HG03457 (cell line): ENCODE data around the gene RERG.
"Not testable (repeated sequence)": the region's sequence is repeated elsewhere in the genome, so short reads cannot be mapped to it uniquely, and the experiment has no call there.

ENCODE experiments used
- ATAC-seq: cut with Tn5 transposase; IDR thresholded peaks from one replicate; pipeline ENCODE4 v1.9.1; 2021; ENCODE audit warnings: moderate number of reproducible peaks; ENCODE audit not compliant: unreplicated experiment

Gene RERG

GRCh38 chr12:15151161-15152091 lies 69.8 kb downstream of the RERG start:
- no peak for ATAC-seq

GRCh38 chr12:15146585-15146984 lies 74.6 kb downstream of the RERG start:
- no peak for ATAC-seq

DNA sequence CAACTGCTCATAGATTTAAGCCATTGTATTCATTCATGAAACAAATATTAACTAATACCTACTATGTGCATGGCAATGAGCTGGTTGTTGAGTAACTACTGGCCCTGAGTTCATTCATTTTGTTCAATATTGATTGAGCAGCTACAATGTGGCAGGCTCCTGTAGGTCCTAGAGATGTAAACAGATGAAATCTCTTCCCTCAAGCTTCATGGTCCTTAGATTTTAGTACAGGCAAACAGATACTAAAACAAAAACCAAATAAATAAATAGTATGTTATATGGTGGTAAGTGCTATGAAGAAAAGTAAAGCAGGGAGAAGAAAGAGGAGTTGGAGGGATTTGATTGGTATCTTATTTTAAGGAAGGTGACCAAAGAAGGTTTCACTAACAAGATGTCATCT lies 77.8 kb downstream of the RERG start:
- ATAC-seq, result no peak

GRCh38 chr12:15142711-15143110 lies 78.5 kb downstream of the RERG start:
- ATAC-seq, result no peak

DNA sequence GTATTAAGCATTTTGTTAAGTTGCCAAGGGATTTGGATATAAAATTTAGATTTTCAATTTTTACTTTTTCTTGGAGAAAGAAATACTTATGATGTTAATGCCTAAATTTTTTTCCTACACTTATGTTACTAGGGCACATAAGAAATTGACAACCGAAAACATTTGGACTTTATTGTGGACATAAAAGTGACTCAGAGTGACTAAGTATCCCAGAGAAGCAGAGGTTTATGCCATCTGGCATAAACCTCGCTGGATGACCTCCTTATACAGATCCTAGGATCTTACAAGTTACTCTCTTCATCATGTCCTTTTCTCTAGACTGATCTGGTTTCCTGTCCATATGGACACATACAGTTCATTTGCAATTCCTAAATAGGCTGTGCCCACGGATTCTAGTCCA lies 89.8 kb downstream of the RERG start:
- ATAC-seq, result no peak

- ATAC-seq, result no peak
Measured at GRCh38 chr12:15130541-15130940, 90.7 kb downstream of the RERG start.

- ATAC-seq, result no peak
Measured at GRCh38 chr12:15123401-15123800, 97.8 kb downstream of the RERG start.

DNA sequence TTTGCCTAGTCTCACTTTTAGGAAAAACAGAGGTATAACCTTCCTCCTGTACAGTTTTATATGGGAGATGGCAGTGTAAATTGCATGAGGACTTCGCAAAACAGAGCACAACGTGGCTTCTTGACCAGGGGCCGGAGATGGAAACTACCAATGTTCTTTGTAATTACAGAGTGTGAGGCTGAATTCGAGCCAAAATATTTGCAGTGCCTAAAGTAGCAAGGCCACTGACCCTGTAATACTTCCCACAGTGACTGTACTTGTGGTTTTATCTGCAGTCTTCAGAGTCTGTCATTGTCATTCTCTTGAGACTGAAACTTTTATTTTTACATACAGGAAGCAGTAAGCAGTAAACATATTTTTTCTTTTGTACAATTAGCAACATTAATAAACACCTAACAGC lies 98.9 kb downstream of the RERG start:
- no peak for ATAC-seq

DNA sequence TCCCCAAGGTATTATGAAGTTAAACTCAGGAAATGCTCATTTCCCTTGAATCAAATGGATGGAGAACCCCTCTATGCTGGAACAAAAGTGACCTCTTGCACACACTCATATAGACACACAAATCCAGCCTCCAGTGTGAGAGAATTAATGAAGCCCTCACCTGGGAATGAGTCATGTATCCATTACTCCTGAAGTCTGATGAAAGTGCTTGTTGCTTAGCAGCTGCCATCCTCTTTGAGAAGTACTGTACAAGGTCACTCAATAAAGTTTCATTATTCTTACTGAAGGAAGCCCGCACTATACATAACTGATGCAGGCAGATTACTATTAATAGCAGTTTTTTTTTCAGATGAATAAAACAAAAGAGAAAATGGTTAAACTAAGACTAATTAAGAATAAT lies 102.3 kb downstream of the RERG start:
- no peak for ATAC-seq

GRCh38 chr12:15116983-15117382 lies 104.2 kb downstream of the RERG start:
- no peak for ATAC-seq

DNA sequence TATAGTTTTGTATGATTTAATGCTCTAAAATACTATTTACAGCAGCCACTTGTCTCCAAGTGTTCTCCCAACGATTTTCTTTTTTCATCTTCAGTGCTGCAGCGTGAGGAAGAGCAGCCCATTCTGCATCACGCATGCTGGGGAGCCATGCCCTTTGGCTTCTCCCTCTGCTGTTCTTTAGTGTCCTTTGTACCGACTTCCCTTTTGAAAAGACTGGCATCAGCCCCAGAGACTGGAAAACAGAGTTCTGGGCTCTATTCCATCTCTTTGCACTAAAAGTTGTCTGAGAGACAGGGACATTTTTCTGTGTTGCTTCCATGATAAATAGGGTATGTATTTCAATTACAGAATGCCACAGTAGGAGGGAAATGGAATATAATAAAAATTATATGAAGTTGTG lies 105.1 kb downstream of the RERG start:
- ATAC-seq, result no peak

DNA sequence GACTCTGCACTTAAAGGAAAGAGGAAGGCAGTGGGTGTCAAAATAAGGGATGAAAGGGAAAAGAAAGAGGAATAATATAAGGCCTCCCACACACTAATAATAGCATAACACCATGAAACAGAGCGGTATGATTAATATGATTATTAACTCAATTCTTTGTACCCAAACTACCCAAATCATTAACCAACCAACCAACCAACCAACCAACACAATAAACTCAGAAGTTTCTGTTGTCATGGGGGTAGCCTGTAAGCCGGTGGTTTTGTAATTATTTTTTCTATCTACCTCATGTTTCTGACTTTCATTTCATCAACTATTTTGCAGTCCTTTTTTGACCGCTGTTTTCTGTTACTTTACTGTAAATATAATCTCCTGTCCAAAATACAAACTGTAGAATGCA lies 105.8 kb downstream of the RERG start:
- no peak for ATAC-seq

DNA sequence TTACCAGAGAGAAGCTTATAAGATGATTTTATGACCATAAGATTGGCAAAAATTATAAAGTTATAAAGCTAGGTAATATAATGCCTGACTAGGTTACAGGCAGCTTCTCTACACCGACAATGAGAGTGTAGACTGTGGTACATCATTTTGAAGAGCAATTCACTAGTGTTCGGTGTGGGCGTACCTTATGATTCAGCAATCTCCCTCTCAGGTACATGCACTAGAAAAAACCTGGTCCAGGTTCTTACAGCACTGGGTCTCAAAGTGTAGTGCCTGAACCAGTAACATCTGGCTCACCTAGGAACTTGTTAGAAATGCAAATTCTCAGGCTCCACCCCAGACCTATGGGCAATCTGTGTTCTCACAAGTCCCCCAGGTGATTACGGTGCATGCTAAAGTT lies 106.7 kb downstream of the RERG start:
- no peak for ATAC-seq

DNA sequence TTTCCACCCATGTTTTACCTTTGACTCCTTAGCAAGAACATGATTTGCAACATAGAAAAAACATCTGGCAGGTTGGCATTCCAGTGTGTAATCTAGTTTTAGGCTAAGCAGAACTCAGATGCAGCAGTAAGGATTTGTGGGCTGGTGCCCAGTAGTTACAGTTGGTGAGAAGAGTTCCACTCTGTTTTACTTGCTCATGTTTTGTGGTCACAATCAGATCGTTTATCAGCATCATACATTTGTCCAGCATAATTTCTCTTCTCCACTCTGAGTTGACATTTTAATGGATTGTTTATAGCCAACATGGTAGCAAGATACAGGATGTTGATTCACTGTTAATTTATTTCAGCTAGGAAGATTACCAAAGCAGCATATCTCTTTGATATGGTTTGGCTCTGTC lies 128.4 kb downstream of the RERG start:
- no peak for ATAC-seq

GRCh38 chr12:15090441-15090840 lies 130.8 kb downstream of the RERG start:
- ATAC-seq, result no peak

GRCh38 chr12:15088105-15088504 lies 133.1 kb downstream of the RERG start:
- no peak for ATAC-seq

- not testable (repeated sequence) for ATAC-seq
Measured at GRCh38 chr12:15077751-15078150, 143.5 kb downstream of the RERG start.

GRCh38 chr12:15074351-15074750 lies 146.9 kb downstream of the RERG start:
- no peak for ATAC-seq

- no peak for ATAC-seq
Measured at GRCh38 chr12:15059123-15059522, 162.1 kb downstream of the RERG start.
